ENCODE results near the gene GJA9.
A peak's percentile ranks its signal among the peaks of the same experiment; 100 is the strongest.
"Not testable (repeated sequence)": the region's sequence is repeated elsewhere in the genome, so short reads cannot be mapped to it uniquely, and the experiment has no call there.

The GJA9 gene

GRCh38 chr1:38846210-38846609, 35.2 kb downstream of the GJA9 start:
- Histone ChIP-seq H3K4me3 (ENCODE audit: low read depth in 1 of 2, low read length in 1 of 2) (no peak overlapping the region), H3K4me1 (ENCODE audit: control insufficient read depth in 1 of 2, insufficient read depth in 1 of 2, low read depth in 1 of 2, low read length in 1 of 2) (peaks cover 54 to 61% of the 10 kb centered on the region in 2 experiments), H3K27me3 (no peaks in the 10 kb centered on the region), H3K9me3 (no peaks in the 10 kb centered on the region), H3K36me3 (peaks cover 31% of the 10 kb centered on the region), H3K27ac (peak overlapping the region; percentile 5)
- TF ChIP-seq, protein P1, sequence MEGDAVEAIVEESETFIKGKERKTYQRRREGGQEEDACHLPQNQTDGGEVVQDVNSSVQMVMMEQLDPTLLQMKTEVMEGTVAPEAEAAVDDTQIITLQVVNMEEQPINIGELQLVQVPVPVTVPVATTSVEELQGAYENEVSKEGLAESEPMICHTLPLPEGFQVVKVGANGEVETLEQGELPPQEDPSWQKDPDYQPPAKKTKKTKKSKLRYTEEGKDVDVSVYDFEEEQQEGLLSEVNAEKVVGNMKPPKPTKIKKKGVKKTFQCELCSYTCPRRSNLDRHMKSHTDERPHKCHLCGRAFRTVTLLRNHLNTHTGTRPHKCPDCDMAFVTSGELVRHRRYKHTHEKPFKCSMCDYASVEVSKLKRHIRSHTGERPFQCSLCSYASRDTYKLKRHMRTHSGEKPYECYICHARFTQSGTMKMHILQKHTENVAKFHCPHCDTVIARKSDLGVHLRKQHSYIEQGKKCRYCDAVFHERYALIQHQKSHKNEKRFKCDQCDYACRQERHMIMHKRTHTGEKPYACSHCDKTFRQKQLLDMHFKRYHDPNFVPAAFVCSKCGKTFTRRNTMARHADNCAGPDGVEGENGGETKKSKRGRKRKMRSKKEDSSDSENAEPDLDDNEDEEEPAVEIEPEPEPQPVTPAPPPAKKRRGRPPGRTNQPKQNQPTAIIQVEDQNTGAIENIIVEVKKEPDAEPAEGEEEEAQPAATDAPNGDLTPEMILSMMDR (IDR thresholded peaks at IDR 0.05) = no peak

DNA sequence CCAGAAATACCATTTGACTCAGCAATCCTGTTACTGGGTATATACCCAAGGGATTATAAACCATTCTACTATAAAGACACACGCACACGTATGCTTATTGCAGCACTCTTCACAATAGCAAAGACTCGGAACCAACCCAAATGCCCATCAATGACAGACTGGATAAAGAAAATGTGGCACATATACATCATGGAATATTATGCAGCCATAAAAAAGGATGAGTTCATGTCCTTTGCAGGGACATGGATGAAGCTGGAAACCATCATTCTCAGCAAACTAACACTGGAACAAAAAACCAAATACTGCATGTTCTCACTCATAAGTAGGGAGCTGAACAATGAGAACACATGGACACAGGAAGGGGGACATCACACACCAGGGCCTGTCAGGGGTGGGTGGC, 36.3 kb downstream of the GJA9 start:
- H3K36me3 ChIP-seq = peaks cover 28% of the 10 kb centered on the region
- H3K27me3 ChIP-seq = not testable (repeated sequence)

GRCh38 chr1:38840281-38840680, 41.1 kb downstream of the GJA9 start:
- Histone ChIP-seq H3K9me3 (no peaks in the 10 kb centered on the region), H3K36me3 (peaks cover 32% of the 10 kb centered on the region), H3K27me3 (no peaks in the 10 kb centered on the region), H3K4me1 (ENCODE audit: control insufficient read depth in 1 of 2, insufficient read depth in 1 of 2, low read depth in 1 of 2, low read length in 1 of 2) (peaks cover 42 to 44% of the 10 kb centered on the region in 2 experiments), H3K4me3 (ENCODE audit: low read depth in 1 of 2, low read length in 1 of 2) (no peak overlapping the region), H3K27ac (no peak overlapping the region)
- TF ChIP-seq, protein P1 (IDR thresholded peaks at IDR 0.05) = no peak

More for the DNA sequence above, 36.3 kb downstream of the GJA9 start:
- Histone ChIP-seq H3K27ac (peak overlapping the region; percentile 81), H3K4me1 (ENCODE audit: control insufficient read depth in 1 of 2, insufficient read depth in 1 of 2, low read depth in 1 of 2, low read length in 1 of 2) (peaks cover 46 to 54% of the 10 kb centered on the region in 2 experiments)
- H3K9me3 ChIP-seq; H3K4me3 ChIP-seq (ENCODE audit: low read depth in 1 of 2, low read length in 1 of 2): not testable (repeated sequence)

GRCh38 chr1:38839363-38839762, 42.0 kb downstream of the GJA9 start:
- Histone ChIP-seq H3K9me3 (no peaks in the 10 kb centered on the region), H3K4me1 (ENCODE audit: control insufficient read depth in 1 of 2, insufficient read depth in 1 of 2, low read depth in 1 of 2, low read length in 1 of 2) (peaks cover 42 to 44% of the 10 kb centered on the region in 2 experiments), H3K36me3 (peaks cover 27% of the 10 kb centered on the region), H3K4me3 (ENCODE audit: low read depth in 1 of 2, low read length in 1 of 2) (no peak overlapping the region), H3K27me3 (no peaks in the 10 kb centered on the region), H3K27ac (no peak overlapping the region)
- TF ChIP-seq, protein P1 (IDR thresholded peaks at IDR 0.05) = no peak

- Histone ChIP-seq H3K4me1 (ENCODE audit: control insufficient read depth in 1 of 2, insufficient read depth in 1 of 2, low read depth in 1 of 2, low read length in 1 of 2) (peaks cover 47 to 49% of the 10 kb centered on the region in 2 experiments), H3K27ac (peak overlapping the region; percentile 30), H3K36me3 (peaks cover 27% of the 10 kb centered on the region)
- not testable (repeated sequence) for H3K27me3 ChIP-seq; H3K9me3 ChIP-seq; H3K4me3 ChIP-seq (ENCODE audit: low read depth in 1 of 2, low read length in 1 of 2)
Measured at GRCh38 chr1:38836316-38836715, 45.1 kb downstream of the GJA9 start.

DNA sequence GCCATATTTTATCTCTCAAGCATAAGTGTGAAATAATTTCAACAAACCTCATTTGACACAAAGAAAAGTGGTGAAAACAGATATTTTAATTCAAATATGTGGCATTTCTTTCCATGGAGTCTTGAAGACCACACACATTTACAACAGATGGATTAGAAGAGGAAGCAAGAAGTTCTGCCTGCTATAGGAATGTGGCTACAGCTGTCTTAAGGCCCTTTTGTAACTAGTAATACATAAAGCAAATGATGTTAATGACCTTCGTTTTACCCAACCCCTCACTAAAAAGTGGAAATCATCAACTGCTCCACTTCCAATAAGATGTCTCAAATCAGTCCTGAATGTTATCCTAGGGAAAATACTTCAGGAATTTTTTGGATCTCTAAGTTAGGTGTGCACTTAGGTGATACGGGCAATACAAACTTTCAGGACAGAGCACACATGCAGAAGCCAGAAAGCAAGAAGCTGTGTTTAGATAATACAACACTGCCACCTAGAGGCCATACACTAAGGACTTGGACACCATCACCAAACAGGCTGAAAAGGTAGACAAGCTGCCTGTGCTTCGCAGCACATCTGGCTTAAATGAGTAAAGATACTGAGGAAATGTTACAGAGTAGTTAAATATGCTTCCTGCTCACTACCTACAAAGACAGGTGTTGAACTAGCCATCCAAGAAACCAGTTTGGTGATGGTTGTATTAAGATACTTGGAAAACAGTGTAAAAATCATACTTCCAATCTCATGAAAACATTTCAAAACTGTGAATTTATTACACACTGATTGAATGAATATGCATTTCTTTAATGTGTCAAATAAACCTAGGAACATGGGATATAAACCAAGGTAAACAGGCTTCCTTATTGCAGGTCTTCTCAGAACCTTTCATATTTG, 46.2 kb downstream of the GJA9 start:
- H3K36me3 ChIP-seq = peaks cover 25% of the 10 kb centered on the region
- H3K4me1 ChIP-seq (ENCODE audit: control insufficient read depth in 1 of 2, insufficient read depth in 1 of 2, low read depth in 1 of 2, low read length in 1 of 2) = peaks cover 52 to 56% of the 10 kb centered on the region in 2 experiments
- TF ChIP-seq, protein P1 (IDR thresholded peaks at IDR 0.05) = peak; percentile 79
- no peaks in the 10 kb centered on the region for H3K27me3 ChIP-seq
- H3K4me3 ChIP-seq (ENCODE audit: low read depth in 1 of 2, low read length in 1 of 2) = peak overlapping the region in 1 of 2 experiments; percentile 15
- H3K27ac ChIP-seq = peak overlapping the region; percentile 86
- no peaks in the 10 kb centered on the region for H3K9me3 ChIP-seq

Measured in neutrophil (primary cell).